ENCODE results near the gene LIN37.

DNA sequence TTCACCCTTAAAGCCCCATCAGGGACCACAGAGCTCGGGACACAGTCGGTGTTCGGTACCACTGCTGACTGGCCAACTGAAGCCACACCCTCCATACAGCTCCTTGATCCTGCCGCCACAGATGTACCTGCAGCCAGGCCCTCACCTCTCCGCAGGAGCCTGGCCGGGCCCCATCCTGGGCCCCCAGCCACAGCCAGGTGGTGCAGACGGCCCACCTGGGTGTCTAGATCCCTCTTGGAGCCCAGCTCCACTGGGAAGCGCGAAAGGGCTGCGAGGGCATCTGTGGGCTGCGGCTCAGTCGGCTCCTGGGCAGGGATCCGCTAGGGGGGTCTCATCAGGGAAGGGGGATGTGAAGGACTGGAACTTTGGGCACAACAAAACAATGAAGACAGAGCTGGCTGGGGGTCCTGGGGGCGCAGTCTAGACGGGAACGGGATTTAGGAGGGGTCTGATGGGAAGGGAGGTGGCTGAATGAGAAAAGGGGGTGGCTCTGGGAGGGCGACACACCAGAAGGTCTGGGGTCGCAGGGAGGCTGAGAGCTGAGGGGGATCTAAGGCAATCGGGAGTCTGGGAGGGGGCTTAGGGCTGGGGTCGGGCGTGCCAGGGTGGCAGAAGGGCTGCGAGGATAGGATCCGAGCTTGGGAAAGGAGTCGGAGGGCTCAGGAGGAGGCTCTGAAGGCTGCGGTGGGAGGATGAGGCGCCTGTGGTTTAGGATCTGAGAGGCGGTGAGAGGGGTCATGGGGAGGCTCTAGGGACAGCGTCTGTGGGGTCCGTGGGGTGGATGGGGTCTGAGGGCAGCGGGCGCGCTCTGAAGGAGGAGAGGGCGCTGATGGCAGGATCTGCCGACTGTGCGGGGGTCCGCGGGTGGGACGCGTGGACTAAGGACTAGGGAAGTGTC is 48.5 kb downstream of the LIN37 start:
- TF ChIP-seq, protein P1, sequence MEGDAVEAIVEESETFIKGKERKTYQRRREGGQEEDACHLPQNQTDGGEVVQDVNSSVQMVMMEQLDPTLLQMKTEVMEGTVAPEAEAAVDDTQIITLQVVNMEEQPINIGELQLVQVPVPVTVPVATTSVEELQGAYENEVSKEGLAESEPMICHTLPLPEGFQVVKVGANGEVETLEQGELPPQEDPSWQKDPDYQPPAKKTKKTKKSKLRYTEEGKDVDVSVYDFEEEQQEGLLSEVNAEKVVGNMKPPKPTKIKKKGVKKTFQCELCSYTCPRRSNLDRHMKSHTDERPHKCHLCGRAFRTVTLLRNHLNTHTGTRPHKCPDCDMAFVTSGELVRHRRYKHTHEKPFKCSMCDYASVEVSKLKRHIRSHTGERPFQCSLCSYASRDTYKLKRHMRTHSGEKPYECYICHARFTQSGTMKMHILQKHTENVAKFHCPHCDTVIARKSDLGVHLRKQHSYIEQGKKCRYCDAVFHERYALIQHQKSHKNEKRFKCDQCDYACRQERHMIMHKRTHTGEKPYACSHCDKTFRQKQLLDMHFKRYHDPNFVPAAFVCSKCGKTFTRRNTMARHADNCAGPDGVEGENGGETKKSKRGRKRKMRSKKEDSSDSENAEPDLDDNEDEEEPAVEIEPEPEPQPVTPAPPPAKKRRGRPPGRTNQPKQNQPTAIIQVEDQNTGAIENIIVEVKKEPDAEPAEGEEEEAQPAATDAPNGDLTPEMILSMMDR (IDR thresholded peaks at IDR 0.05; ENCODE audit: low read length): no peak
- no peak for TF ChIP-seq EZH2 (IDR thresholded peaks at IDR 0.05; ENCODE audit: borderline replicate concordance, low read length)
